SK-N-SH (cell line): Measurements from ENCODE around the gene NLK. TPM values are rescaled to one million over a fixed set of nuclear protein-coding genes. Genes with fewer than 3 reads are reported as not detected.

Experiments used
- CTCF ChIA-PET: fragments of 300-600, 350-600 bp; formaldehyde crosslinking; extraction: SDS; loops from one replicate; lab custom pipeline; 2021; lab: Yijun Ruan, JAX
- POLR2A ChIA-PET: fragments of 350-600 bp; sonication (Branson Sonifier 250); formaldehyde crosslinking; extraction: SDS; loops from one replicate; lab custom pipeline; 2020; ENCODE audit warnings: antibody characterized with exemption, inconsistent platforms; lab: Yijun Ruan, JAX
- DNase-seq: peaks from one replicate; pipeline ENCODE4 v3.0.0; 2012
- H2AFZ ChIP-seq: fragments of 200-600 bp; sonication (generic); 2 replicates; pipeline ENCODE4 v1.8.1; 2016; ENCODE audit warnings: antibody characterized with exemption, mild to moderate bottlenecking, low read depth
- H3F3A ChIP-seq: fragments of 200-600 bp; sonication (generic); replicated peaks from 2 replicates; pipeline ENCODE3; 2016; ENCODE audit warnings: antibody characterized with exemption, mild to moderate bottlenecking; ENCODE audit not compliant: insufficient read depth
- H3K27ac ChIP-seq, 2 experiments: fragments of 200-500 bp in 1 of 2; fragments of 200-600 bp in 1 of 2; sonication (Bioruptor generic) in 1 of 2; sonication (generic), shearing (Covaris generic) in 1 of 2; 2 replicates each; pipeline versions ENCODE4 v1.5.1 to v1.6.1; 2014 to 2016; ENCODE audit warnings: low read depth in 2 of 2, inconsistent platforms in 1 of 2, low read length in 1 of 2, mild to moderate bottlenecking in 1 of 2, mixed read lengths in 1 of 2
- H3K27me3 ChIP-seq: fragments of 200-600 bp; sonication (generic), shearing (Covaris generic); 2 replicates; pipeline ENCODE4 v1.6.1; 2016; ENCODE audit warnings: mixed run types; ENCODE audit not compliant: insufficient read depth
- H3K36me3 ChIP-seq, 2 experiments: fragments of 200-500 bp in 1 of 2; fragments of 200-600 bp in 1 of 2; sonication (Bioruptor generic) in 1 of 2; sonication (generic) in 1 of 2; replicated peaks in 1 of 2; 2 replicates each; pipeline versions ENCODE3 to v1.5.1; 2014 to 2016; ENCODE audit warnings: low read length in 1 of 2, mild to moderate bottlenecking in 1 of 2; ENCODE audit not compliant: insufficient read depth in 2 of 2, control insufficient read depth in 1 of 2
- H3K4me1 ChIP-seq, 2 experiments: fragments of 200-500 bp in 1 of 2; fragments of 200-600 bp in 1 of 2; sonication (Bioruptor generic) in 1 of 2; sonication (generic), shearing (Covaris generic) in 1 of 2; 2 replicates each; pipeline versions ENCODE4 v1.5.1 to v1.6.1; 2014 to 2016; ENCODE audit warnings: low read depth in 1 of 2, low read length in 1 of 2, mixed run types in 1 of 2; ENCODE audit not compliant: insufficient read depth in 2 of 2, control insufficient read depth in 1 of 2
- H3K4me2 ChIP-seq: fragments of 200-600 bp; sonication (generic), shearing (Covaris generic); 2 replicates; pipeline ENCODE4 v1.6.1; 2017; ENCODE audit warnings: mixed run types
- H3K4me3 ChIP-seq, 2 experiments: fragments of 200-500 bp in 1 of 2; fragments of 200-600 bp in 1 of 2; sonication (Bioruptor generic) in 1 of 2; sonication (generic), shearing (Covaris generic) in 1 of 2; 2 replicates each; pipeline versions ENCODE4 v1.5.1 to v1.8.1; 2014 to 2016; ENCODE audit warnings: low read depth in 2 of 2, inconsistent platforms in 1 of 2, low read length in 1 of 2, mild to moderate bottlenecking in 1 of 2, mixed read lengths in 1 of 2, moderate library complexity in 1 of 2
- H3K79me2 ChIP-seq: fragments of 200-600 bp; sonication (generic); 2 replicates; pipeline ENCODE4 v1.8.1; 2017; ENCODE audit warnings: mild to moderate bottlenecking; ENCODE audit not compliant: insufficient read depth
- H3K9ac ChIP-seq: fragments of 200-600 bp; sonication (generic); 2 replicates; pipeline ENCODE4 v1.6.1; 2017; ENCODE audit warnings: mixed run types
- H3K9me2 ChIP-seq: fragments of 200-600 bp; sonication (generic); 2 replicates; pipeline ENCODE4 v1.6.1; 2017; ENCODE audit warnings: mixed run types
- H3K9me3 ChIP-seq: fragments of 200-600 bp; sonication (generic); 2 replicates; pipeline ENCODE4 v1.6.1; 2017; ENCODE audit warnings: mixed run types, mild to moderate bottlenecking, moderate library complexity
- H4K20me1 ChIP-seq: fragments of 200-600 bp; sonication (generic); 2 replicates; pipeline ENCODE4 v1.6.1; 2017; ENCODE audit warnings: mild to moderate bottlenecking, mixed run types; ENCODE audit not compliant: insufficient read depth
- CHD2 ChIP-seq: fragments of 150-350 bp; IDR thresholded peaks from 2 replicates; pipeline ENCODE4 v1.6.1; 2018; ENCODE audit warnings: low read length; ENCODE audit not compliant: partially characterized antibody
- ELF1 ChIP-seq: IDR thresholded peaks from 2 replicates; pipeline ENCODE4 v1.4.0; 2012
- EP300 ChIP-seq, 2 experiments: IDR thresholded peaks; 2 replicates each; pipeline versions ENCODE4 v1.4.0 to v1.6.1; 2012; ENCODE audit warnings: borderline replicate concordance in 1 of 2, low read depth in 1 of 2, low read length in 1 of 2
- EZH2phosphoT487 ChIP-seq: fragments of 200-600 bp; sonication (generic); IDR thresholded peaks from 2 replicates; pipeline ENCODE4 v1.6.1; 2017; ENCODE audit warnings: low read depth, mixed run types, mild to moderate bottlenecking, antibody characterized with exemption, moderate library complexity, borderline replicate concordance
- FOXJ3 ChIP-seq: sonication (generic); formaldehyde crosslinking; IDR thresholded peaks from 2 replicates; pipeline ENCODE4 v1.5.1; 2020; ENCODE audit warnings: mild to moderate bottlenecking, missing genetic modification reagents
- GATA2 ChIP-seq: sonication (generic); formaldehyde crosslinking; IDR thresholded peaks from 2 replicates; pipeline ENCODE4 v1.5.0; 2020; ENCODE audit warnings: mild to moderate bottlenecking, missing genetic modification reagents
- JUND ChIP-seq: IDR thresholded peaks from 2 replicates; pipeline ENCODE4 v1.4.0; 2012
- MEF2A ChIP-seq: IDR thresholded peaks from 2 replicates; pipeline ENCODE4 v1.4.0; 2012; ENCODE audit warnings: low read depth, borderline replicate concordance
- NFIC ChIP-seq: IDR thresholded peaks from 2 replicates; pipeline ENCODE4 v1.4.0; 2012; ENCODE audit warnings: borderline replicate concordance
- RAD21 ChIP-seq: IDR thresholded peaks from 2 replicates; pipeline ENCODE4 v1.6.1; 2012; ENCODE audit warnings: mild to moderate bottlenecking, low read length
- RCOR1 ChIP-seq: fragments of 150-350 bp; IDR thresholded peaks from 2 replicates; pipeline ENCODE4 v1.6.1; 2017; ENCODE audit warnings: antibody characterized with exemption, low read length
- RFX5 ChIP-seq: IDR thresholded peaks from 2 replicates; pipeline ENCODE4 v1.6.1; 2012; ENCODE audit warnings: mild to moderate bottlenecking, improper control_type of control experiment, low read length
- TCF12 ChIP-seq: IDR thresholded peaks from 2 replicates; pipeline ENCODE4 v1.4.0; 2012
- TEAD4 ChIP-seq: IDR thresholded peaks from 2 replicates; pipeline ENCODE4 v1.4.0; 2012; ENCODE audit warnings: mild to moderate bottlenecking, borderline replicate concordance; ENCODE audit not compliant: insufficient read depth
- YY1 ChIP-seq: IDR thresholded peaks from 2 replicates; pipeline ENCODE4 v1.4.0; 2012; ENCODE audit warnings: low read depth, mild to moderate bottlenecking
- WGBS: methylation state at CpG from one replicate; pipeline ENCODE4 v1.1.6; 2017; ENCODE audit warnings: low lambda C conversion rate; 5-methylcytosine and 5-hydroxymethylcytosine counted together
- polyA plus RNA-seq, 3 experiments: library from polyadenylated mRNA; depleted of rRNA; stranded (reverse); fragments of >200 nt; gene quantifications; 2 replicates each; pipeline ENCODE4 v1.2.3, GENCODE V29; 2012
- TF ChIP-seq, protein P1 (sequence below): fragments of 200-600 bp; sonication (generic); IDR thresholded peaks from 2 replicates; pipeline ENCODE4 v1.6.1; 2017; ENCODE audit warnings: antibody characterized with exemption, mild to moderate bottlenecking, moderate library complexity
- TF ChIP-seq, protein P2 (sequence below): IDR thresholded peaks from 2 replicates; pipeline ENCODE4 v1.6.1; 2012; ENCODE audit warnings: mild to moderate bottlenecking, low read depth, low read length, moderate library complexity
- TF ChIP-seq, protein P3 (sequence below): IDR thresholded peaks from 2 replicates; pipeline ENCODE4 v1.4.0; 2012; ENCODE audit warnings: low read depth, borderline replicate concordance
- TF ChIP-seq, protein P4 (sequence below): IDR thresholded peaks from 2 replicates; pipeline ENCODE4; 2012

Gene NLK
- polyA plus RNA-seq, 1 of the 3 experiments (the other 2 are of a cell fraction), result 12.3 TPM

DNA sequence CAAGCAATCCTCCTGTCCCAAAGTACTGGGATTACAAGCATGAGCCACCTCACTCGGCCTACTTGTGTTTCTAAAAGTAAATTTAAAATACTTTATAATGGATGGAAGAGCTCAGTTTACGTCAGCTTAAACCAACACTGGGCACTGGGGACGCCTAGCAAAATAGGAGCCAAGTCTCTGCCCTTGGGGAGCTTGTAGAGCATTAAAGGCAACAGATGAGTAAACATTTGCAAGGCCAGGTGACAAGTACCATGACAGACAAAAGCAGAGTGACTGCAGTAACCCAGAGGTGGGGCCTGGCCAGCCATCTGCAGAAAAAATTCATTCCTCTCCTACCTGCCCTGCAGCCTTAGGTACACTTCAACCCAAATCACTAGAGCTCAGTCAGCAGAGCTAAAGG lies 12.1 kb upstream of the NLK start:
- CTCF ChIA-PET, result no interaction called here
- Histone ChIP-seq H3K36me3 (no peaks in the 10 kb centered on the region), H3K9me3 (no peaks in the 10 kb centered on the region), H4K20me1 (no peaks in the 10 kb centered on the region), H3K27ac (no peak overlapping the region), H3K4me3 (no peak overlapping the region)
- TF ChIP-seq GATA2 (CRISPR knock-in tag) (no peak), EP300 (IDR thresholded peaks at IDR 0.05; ENCODE audit: borderline replicate concordance in 1 of 2, low read depth in 1 of 2, low read length in 1 of 2) (no peak), MEF2A (no peak), RAD21 (no peak), TEAD4 (no peak), JUND (no peak), ELF1 (no peak), TCF12 (no peak)
- TF ChIP-seq, protein P1, sequence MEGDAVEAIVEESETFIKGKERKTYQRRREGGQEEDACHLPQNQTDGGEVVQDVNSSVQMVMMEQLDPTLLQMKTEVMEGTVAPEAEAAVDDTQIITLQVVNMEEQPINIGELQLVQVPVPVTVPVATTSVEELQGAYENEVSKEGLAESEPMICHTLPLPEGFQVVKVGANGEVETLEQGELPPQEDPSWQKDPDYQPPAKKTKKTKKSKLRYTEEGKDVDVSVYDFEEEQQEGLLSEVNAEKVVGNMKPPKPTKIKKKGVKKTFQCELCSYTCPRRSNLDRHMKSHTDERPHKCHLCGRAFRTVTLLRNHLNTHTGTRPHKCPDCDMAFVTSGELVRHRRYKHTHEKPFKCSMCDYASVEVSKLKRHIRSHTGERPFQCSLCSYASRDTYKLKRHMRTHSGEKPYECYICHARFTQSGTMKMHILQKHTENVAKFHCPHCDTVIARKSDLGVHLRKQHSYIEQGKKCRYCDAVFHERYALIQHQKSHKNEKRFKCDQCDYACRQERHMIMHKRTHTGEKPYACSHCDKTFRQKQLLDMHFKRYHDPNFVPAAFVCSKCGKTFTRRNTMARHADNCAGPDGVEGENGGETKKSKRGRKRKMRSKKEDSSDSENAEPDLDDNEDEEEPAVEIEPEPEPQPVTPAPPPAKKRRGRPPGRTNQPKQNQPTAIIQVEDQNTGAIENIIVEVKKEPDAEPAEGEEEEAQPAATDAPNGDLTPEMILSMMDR, result no peak
- TF ChIP-seq, all 33 proteins: peak for 0
- Histone ChIP-seq H3K4me2 (no peak overlapping the region), H3K27me3 (no peaks in the 10 kb centered on the region), H3F3A (peaks cover 18% of the 10 kb centered on the region), H3K9me2 (no peaks in the 10 kb centered on the region), H2AFZ (no peak overlapping the region), H3K9ac (no peak overlapping the region), H3K79me2 (no peaks in the 10 kb centered on the region), H3K4me1 (peaks cover 0 to 14% of the 10 kb centered on the region in 2 experiments; a peak in 1 of 4 replicates)
- no peak for DNase-seq
- 80% methylated on average over 3 of the region's 3 CpGs for WGBS
- POLR2A ChIA-PET, result no interaction called here

DNA sequence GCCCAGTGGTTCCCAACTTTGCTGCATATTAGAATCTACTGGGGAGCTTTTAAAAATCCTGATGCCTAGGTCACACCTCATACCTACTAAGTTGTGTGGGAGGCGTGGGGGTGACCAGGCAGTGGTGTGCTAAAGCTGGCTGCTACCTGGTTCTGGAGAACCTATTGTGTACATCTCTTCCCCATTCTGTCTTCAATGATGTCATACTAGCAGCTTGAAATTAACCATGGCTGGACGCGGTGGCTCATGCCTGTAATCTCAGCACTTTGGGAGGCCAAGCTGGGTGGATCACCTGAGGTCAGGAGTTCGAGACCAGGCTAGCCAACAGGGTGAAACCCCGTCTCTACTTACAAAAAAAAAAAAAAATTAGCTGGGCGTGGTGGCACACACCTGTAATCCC lies 11.3 kb upstream of the NLK start:
- CTCF ChIA-PET, result interaction anchor here (0.8 to 1.2 kb wide), 2 partner anchors 9 to 23 kb away, joined by 3 read pairs; no protein-coding TSS in a partner anchor
- Histone ChIP-seq H3F3A (peaks cover 18% of the 10 kb centered on the region), H3K4me2 (no peak overlapping the region), H3K36me3 (no peaks in the 10 kb centered on the region), H3K9ac (no peak overlapping the region), H3K79me2 (no peaks in the 10 kb centered on the region), H3K27me3 (no peaks in the 10 kb centered on the region), H2AFZ (no peak overlapping the region), H4K20me1 (no peaks in the 10 kb centered on the region), H3K4me3 (no peak overlapping the region), H3K9me2 (no peaks in the 10 kb centered on the region), H3K9me3 (no peaks in the 10 kb centered on the region), H3K27ac (no peak overlapping the region), H3K4me1 (peaks cover 0 to 14% of the 10 kb centered on the region in 2 experiments; a peak in 1 of 4 replicates)
- no peak for DNase-seq
- WGBS, result 91% methylated on average over 6 of the region's 6 CpGs
- POLR2A ChIA-PET, result no interaction called here
- TF ChIP-seq MEF2A, result no peak
- TF ChIP-seq, protein P2, sequence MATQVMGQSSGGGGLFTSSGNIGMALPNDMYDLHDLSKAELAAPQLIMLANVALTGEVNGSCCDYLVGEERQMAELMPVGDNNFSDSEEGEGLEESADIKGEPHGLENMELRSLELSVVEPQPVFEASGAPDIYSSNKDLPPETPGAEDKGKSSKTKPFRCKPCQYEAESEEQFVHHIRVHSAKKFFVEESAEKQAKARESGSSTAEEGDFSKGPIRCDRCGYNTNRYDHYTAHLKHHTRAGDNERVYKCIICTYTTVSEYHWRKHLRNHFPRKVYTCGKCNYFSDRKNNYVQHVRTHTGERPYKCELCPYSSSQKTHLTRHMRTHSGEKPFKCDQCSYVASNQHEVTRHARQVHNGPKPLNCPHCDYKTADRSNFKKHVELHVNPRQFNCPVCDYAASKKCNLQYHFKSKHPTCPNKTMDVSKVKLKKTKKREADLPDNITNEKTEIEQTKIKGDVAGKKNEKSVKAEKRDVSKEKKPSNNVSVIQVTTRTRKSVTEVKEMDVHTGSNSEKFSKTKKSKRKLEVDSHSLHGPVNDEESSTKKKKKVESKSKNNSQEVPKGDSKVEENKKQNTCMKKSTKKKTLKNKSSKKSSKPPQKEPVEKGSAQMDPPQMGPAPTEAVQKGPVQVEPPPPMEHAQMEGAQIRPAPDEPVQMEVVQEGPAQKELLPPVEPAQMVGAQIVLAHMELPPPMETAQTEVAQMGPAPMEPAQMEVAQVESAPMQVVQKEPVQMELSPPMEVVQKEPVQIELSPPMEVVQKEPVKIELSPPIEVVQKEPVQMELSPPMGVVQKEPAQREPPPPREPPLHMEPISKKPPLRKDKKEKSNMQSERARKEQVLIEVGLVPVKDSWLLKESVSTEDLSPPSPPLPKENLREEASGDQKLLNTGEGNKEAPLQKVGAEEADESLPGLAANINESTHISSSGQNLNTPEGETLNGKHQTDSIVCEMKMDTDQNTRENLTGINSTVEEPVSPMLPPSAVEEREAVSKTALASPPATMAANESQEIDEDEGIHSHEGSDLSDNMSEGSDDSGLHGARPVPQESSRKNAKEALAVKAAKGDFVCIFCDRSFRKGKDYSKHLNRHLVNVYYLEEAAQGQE, result no peak
- TF ChIP-seq CHD2, result no peak
- TF ChIP-seq EP300 (IDR thresholded peaks at IDR 0.05; ENCODE audit: borderline replicate concordance in 1 of 2, low read depth in 1 of 2, low read length in 1 of 2), result no peak
- TF ChIP-seq EZH2phosphoT487, result no peak
- TF ChIP-seq JUND, result no peak
- TF ChIP-seq TCF12, result no peak
- TF ChIP-seq FOXJ3 (CRISPR knock-in tag), result no peak
- no peak for TF ChIP-seq RFX5
- TF ChIP-seq NFIC, result no peak
- TF ChIP-seq TEAD4, result no peak
- no peak for TF ChIP-seq RCOR1
- TF ChIP-seq, protein P3, sequence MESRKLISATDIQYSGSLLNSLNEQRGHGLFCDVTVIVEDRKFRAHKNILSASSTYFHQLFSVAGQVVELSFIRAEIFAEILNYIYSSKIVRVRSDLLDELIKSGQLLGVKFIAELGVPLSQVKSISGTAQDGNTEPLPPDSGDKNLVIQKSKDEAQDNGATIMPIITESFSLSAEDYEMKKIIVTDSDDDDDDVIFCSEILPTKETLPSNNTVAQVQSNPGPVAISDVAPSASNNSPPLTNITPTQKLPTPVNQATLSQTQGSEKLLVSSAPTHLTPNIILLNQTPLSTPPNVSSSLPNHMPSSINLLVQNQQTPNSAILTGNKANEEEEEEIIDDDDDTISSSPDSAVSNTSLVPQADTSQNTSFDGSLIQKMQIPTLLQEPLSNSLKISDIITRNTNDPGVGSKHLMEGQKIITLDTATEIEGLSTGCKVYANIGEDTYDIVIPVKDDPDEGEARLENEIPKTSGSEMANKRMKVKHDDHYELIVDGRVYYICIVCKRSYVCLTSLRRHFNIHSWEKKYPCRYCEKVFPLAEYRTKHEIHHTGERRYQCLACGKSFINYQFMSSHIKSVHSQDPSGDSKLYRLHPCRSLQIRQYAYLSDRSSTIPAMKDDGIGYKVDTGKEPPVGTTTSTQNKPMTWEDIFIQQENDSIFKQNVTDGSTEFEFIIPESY, result no peak
- TF ChIP-seq, protein P4, sequence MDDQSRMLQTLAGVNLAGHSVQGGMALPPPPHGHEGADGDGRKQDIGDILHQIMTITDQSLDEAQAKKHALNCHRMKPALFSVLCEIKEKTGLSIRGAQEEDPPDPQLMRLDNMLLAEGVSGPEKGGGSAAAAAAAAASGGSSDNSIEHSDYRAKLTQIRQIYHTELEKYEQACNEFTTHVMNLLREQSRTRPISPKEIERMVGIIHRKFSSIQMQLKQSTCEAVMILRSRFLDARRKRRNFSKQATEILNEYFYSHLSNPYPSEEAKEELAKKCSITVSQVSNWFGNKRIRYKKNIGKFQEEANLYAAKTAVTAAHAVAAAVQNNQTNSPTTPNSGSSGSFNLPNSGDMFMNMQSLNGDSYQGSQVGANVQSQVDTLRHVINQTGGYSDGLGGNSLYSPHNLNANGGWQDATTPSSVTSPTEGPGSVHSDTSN, result no peak
- no peak for TF ChIP-seq YY1
